HG03565 (cell line): ENCODE measurements around the gene PRKG1.
"Not testable (repeated sequence)": the region's sequence is repeated elsewhere in the genome, so short reads cannot be mapped to it uniquely, and the experiment has no call there.

Experiments
- ATAC-seq: cut with Tn5 transposase; IDR thresholded peaks from one replicate; pipeline ENCODE4 v1.9.1; 2021; ENCODE audit warnings: mild to moderate bottlenecking, moderate library complexity; ENCODE audit not compliant: unreplicated experiment

Gene PRKG1

DNA sequence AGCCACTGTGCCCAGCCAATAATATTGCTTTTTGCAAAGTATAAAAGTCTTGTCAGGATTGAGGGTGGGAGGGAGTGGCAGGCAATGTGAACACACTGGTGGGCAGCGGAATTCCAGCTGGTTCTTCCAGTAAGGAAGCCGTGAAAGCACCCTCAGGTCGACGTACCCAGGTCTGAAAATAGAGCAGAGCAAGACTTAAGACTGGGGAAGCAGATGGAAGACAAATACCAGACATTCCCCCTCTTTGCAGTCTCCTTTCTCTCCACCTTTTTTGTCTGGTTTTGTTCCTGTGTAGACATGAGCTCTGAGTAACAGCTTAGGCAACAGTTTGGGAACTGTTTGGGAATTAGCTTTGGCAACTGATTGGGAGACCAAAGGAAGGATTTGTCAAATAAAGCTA lies 642.7 kb downstream of the PRKG1 start:
- no peak for ATAC-seq

DNA sequence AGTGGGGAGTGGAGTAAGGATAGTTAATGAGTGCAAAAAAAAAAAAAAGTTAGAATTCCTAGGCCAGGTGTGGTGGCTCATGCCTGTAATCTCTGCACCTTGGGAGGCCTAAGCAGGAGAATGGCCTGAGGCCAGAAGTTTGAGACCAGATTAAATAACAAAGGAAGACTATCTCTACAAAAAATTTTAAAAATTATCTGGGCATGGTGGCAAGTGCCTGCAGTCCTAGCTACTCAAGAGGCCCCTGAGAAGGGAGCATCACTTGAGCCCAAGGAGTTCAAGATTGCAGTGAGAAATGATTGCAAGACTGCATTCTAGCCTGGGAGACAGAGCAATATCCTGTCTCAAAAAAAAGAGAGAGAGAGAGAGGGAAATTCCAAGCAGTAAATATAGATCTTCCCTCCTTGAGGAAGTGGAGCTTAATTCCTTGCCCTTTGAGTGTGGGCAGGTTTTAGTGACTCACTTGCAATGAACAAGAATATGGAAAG lies 644.6 kb downstream of the PRKG1 start:
- no peak for ATAC-seq

DNA sequence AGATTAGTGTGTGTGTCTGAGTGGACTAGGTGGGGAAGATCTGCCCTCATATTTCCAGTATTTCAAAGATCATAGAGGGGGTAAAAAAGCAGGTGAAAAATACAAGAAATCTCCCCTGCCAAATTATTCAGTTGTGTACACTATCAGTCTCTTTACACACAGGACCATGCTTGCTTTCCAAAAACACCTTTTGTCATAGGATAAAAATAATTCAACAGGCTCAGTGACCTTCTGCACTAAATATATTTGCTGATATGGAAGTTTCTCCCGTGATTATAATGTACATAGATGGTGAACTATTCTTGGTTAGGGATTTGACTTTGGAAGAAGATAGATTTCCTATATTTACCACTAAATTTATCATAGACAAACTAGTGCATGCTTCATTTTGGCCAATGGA lies 649.8 kb downstream of the PRKG1 start:
- ATAC-seq: no peak

DNA sequence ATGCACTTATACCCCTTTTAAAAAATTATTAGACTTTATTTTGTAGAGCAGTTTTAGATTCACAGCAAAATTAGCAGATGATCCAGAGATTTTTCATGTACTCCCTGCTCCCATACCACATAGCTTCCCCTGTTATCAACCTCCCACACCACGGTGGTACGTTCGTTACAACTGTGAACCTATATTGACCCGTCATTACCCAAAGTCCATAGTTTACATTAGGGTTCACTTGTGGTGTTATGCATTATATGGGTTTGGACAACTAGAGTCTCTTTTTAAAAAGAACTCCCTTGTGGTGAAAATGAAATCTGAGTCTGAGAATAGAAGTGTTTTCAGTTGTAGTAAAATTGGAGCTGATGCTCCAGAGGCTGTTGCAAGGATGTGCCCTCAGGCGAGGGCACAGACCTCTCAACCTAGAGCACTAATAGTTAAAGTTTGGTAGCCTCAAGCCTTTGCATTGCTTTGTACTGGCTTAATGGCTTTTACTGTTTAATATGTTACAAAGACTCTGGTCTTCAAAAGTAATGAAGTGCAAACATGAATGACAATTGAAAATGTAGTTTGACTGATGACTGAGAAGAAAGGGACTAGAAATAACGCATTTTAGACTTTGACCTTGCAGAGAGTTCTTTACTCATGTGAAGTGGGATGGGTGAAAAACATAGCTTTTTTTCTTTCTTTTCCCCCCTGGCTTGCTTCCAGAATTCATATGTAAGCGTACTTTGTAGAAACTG lies 655.7 kb downstream of the PRKG1 start:
- ATAC-seq: no peak

DNA sequence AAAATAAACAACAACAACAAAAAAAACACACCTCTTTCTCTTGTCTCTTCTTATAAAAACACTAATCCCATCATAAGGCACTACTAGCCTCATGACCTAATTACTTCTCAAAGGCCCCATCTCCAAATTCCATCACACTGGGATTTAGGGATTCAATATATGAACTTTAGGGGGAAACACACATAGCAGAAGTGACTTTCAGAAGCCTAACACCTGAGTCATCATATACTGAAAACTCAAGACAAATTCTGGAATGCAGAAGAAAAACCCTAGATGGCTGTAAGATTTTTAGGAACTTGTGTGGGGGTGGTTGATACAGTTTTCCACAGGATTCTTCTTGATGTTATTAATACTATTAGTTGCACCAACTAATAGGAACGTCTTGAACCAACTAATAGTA lies 658.8 kb downstream of the PRKG1 start:
- ATAC-seq: no peak

DNA sequence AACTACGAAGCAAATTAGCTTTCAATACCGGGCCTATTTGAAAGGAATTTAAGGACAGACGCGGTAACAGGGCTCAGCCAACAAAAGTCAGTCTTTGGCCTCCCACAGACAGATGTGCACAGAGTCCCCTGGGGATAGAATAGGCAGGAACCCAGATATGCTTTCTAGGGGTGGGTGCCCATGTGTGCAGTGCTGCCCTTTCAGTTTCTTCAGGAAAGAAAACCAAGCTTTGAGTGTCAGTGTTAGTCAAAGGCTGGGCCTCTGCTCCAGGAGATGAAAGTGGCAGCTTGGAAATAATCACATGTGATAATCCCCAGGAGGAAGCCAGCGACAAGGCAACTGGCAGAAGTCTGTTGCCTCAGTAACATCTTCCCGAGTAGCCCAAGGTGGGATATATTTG lies 668.9 kb downstream of the PRKG1 start:
- peak; percentile 74 for ATAC-seq

DNA sequence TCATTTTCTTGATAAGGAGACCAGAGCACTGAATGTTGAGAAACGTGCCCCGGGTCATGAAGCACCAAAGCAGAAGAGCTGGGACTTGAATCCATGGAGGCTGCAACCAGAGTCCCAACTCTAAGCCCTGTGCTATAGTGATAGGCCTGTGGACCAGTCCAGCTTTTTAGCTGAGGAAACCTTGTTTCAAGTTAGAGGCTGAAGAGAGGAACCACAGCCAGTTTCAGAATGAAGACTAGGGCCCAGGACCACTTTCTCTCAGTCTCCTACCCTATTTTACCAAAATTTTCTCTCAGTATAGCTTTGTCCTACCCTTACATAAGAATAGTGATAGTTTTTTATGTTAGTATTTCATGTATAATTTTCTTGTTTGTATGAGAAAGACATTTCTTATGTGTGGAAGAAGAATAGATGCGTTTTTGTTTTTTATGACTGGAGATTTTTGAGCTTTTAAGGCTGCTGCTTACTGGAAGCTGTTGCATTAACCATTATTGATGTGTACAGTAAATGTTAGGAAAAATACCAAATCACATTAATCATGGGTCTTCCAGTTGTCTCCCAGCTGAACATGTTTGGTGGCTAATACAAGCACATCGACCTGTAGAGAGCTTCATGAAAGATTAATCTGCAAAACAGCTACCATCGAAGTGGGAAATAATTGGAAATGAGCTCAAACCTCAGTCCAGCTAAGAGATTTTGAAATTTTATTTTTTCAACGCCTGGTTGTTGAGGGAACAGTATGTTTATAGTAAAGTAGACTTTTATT lies 670.1 kb downstream of the PRKG1 start:
- no peak for ATAC-seq

DNA sequence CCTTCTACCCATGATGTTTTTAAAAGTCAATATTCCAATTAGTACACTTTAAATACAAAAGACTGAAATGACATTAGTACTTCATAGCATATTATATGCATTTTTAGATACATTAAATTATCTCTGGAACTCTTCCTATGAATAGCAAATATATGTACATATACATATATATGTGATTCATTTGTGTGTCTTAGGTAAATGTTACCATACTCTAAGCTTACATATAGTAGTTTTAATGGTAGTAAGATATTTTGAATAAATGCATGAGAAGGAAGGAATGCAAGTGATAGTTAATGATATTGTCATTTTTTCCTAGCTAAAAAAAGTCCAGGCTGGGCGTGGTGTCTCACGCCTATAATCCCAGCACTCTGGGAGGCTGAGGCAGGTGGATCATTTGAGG lies 671.1 kb downstream of the PRKG1 start:
- ATAC-seq: no peak

DNA sequence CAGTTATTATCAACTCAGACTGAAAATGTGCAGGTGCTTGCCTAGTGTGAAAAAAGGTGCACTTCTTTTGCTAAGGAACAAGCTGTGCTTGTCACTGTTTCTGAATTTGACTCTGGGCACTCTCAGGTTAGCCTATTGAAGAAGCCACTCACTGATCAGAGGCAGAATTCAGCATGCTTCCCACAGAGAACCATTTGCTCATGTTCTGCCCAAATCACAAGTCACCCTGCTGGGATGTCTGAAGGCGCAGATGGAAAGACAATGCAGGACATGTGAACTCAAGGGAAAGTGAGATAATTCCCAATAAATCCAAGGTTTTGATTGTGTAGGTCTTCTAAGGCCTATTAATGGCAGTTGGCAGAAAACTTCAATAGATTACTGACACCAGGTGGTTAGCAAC lies 672.9 kb downstream of the PRKG1 start:
- no peak for ATAC-seq

DNA sequence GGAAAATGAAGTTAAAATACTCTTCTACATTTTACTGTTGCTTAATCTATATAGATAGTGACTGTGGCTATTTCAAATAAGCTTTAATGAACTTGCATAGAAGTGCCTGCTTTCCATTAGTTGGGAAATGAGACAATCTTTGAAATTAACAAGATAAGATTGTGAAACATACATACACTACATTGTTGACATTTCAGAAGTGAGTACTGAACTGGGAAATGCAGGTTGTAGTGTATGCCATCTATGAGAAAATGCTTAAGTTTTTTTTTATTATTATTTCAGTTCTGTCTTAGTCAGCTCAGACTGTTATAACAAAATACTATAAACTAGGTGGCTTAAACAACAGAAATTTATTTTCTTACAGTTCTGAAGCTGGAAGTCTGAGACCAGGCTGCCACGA lies 674.7 kb downstream of the PRKG1 start:
- ATAC-seq: no peak

DNA sequence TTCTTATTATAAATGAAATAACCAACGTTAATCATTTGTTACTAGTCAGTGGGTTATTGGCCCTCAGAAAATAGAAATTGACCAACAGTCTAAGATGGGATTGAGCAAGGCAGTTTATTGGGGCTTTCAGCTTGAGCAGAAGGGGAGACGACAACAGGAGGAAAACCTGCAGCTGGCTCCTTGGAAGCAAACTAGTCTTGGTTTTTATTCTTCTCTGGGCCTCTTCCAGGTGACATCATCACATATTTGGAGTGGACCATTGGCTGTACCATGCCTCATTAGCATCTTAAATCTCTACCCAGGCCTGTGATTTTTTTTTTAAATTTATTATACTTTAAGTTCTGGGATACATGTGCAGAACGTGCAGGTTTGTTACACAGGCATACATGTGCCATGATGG lies 684.1 kb downstream of the PRKG1 start:
- no peak for ATAC-seq

DNA sequence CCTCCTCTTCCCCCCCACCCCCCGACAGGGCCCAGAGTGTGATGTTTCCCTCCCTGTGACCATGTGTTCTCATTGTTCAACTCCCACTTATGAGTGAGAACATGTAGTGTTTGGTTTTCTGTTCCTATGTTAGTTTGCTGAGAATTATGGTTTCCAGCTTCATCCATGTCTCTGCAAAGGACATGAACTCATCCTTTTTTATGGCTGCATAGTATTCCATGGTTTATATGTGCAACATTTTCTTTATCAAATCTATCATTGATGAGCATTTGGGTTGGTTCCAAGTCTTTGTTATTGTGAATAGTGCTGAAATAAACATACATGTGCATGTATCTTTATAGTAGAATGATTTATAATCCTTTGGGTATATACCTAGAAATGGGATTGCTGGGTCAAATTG lies 684.6 kb downstream of the PRKG1 start:
- not testable (repeated sequence) for ATAC-seq

DNA sequence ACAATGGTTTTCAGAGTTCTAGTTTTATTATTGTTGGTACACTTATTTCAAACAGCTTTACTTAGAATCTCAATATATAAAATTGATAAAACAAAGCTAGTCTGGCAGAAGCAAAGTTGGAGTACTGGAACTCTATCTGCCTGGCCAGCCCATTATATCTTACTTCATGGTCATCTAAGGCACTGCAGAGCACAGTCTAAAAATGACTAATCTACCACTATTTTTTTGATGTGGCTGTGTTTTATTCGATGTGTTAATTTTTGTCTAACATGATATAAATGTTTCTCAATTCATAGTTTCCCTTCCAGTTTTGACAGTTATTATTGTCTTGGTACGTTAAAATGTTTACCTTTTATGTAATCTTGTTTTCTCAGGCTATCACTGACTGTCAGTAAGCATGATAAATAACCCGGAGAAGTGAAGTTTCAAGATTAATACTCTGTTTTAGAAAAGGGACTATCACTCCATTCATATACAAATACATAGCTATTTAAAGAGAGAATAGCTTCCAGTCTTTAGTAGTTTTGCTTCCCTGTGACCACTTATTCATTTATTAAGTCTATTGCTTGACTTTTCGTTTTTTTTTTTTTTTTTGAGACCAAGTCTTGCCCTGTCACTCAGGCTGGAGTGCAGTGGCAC lies 685.7 kb downstream of the PRKG1 start:
- ATAC-seq: peak; percentile 46

DNA sequence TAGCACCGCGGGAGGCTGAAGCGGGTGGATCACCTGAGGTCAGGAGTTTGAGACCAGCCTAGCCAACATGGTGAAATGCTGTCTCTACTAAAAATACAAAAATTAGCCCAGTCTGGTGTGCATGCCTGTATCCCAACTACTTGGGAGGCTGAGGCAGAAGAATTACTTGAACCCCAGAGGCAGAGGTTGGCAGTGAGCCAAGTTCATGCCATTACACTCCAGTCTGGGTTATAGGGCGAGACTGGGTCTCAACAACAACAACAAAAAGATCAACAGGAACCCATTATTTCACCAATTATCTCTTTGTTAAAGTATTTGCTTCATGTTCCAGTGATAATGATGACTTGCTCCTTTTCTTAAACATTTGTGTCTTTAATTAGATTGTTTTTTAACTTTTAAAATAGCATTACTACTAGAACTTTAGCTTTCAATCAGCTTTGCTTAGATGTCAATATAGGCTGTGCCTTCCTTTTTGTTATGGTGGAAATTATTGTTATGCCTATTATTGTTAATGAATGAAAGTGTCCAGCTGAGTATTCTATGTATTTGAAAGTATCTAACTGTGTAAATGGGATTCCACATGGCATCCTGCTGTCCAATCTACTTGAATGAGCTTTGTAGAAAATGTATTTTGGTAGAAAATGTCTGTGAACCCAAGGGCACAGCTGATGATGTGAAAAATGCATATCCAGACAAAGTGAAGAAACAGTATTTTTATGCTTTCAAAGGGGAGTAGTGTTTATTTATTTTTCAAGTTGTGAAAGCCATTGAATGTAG lies 686.8 kb downstream of the PRKG1 start:
- no peak for ATAC-seq

DNA sequence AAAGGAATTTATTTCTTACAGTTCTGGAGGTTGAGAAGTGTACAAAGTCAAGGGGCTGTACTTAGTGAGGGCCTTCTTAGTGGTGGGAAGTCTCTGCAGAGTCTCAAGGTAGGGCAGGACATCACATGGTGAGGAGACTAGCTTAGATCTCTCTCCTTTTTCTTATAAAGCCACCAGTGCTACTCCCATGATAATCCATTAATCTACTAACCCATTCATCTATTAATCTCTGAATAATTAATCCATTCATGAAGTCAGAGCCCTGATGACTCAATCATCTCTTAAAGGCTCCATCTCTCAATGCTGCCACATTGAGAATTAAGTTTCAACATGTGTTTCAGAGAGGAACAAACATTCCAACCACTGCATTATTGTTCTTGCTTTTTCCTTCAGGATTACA lies 689.5 kb downstream of the PRKG1 start:
- ATAC-seq: no peak

DNA sequence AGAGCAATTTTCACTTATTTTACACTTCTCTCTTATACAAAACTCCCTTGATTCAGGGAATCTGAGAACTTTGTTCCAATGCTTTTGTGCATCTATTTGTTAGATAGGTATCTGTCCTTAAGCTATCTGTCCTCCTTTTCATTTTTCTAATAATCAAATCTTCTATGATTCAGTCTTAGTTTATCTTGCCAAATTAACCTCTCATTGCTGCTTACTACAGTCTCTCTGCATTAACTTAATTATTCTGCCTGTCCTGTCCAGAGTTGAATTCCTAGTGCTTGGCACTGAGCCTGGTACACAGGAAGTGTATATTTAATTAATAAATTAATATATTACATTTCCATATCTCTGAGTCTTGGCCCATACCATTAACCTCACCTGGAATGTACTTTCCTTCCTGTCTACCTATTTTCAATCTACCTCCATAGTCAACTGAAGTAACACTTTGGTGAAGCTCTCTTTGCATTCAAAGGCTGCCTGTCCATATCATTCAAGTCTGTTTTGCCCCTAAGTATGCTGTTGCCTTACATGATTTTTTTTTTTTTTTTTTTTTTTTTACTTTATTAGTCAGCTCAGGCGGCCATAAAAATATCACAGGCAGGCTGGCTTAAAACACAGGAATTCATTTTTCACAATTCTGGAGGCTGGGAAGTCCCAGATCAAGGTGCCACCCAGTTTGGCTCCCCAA lies 691.1 kb downstream of the PRKG1 start:
- no peak for ATAC-seq

DNA sequence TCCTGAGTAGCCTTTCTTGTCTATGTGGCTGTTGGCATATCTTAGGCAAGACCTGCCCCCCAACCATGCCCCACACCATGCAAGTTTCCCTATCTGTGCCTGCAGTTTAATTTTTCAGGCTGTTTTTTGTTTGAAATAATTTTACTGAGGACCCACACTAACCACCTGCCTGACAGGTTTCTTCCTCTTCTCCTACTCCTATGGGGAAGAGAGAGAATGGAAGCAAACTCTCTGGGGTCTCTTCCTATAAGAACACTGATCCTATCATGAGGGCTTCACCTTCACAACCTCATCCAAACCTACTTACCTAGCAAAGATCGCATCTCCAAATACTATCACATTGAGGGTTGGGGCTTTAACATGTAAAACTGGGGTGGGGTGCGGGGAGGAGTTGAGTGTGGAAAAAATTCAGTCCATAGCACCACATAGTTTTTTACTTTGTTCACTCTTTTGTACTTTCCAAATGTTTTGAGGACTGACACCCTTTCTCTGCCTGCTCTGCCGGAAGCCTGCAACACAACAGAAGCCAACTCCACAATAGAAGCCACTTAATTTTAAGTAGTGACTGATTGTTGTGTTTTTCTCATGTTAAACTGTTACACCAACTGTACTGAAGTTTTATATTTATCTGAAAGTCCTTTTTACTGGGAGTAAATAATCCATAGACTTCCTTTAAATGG lies 692.3 kb downstream of the PRKG1 start:
- ATAC-seq: no peak

DNA sequence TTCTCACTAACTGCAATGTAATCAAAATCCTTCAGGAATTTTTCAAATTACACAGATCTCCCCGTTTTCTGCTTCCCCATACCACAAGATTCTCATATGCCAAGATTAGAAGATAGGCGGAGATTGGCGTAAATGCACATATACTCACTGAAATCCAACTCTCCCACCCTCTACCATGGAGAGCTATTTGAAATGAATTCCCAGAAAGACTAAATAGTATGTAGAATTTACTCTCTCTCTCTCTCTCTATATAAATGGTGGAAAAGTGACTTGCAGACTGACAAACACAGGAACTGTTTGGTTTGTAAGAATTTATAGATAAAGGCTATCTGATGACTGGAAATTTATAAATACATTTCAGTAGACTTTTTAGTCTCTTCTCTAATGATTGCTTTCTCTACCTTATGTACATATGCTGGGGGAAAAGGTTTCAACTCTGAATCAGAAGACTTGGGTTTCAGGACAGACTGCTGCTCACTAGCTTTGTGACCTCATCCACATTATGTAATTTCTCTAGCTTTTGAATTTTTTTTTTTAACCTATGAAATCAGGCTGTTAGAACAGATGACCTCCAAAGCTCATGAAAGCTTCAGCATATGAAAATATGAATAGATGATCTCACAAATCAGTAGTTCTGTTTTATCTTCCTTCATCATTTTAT lies 692.9 kb downstream of the PRKG1 start:
- no peak for ATAC-seq

DNA sequence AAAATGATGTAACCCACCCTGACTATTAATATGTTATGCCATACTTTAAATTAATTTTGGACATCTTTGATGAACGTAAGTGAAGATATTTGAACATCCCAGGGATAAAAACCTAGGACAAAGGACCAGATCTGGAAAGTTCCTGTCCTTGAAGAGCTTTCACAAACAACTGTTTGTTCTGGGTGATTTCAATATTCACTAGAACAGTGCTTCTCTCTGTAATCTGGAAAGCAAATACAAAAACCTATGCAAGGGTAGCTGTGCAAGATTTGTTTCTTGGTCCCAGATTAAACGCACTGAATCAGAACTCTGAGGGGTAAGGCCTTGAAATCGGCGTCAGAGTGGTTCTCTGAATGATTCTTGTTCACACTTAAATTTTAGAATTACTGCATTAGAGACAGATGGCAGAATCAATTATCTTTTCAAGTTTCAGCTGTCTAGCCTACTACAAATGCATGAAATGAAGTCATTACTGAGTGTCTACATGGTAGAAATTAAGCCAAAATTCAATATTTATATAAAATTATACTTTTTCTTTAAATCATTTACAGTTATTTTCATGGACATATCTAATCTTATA lies 694.7 kb downstream of the PRKG1 start:
- ATAC-seq: no peak
